ENCODE measurements around the gene OPCML. TPM values are rescaled to one million over a fixed set of nuclear protein-coding genes. Genes with fewer than 3 reads are reported as not detected.

OPCML gene
- total RNA-seq, 1 experiment from 2014 or later = 0.94 TPM

- H3K56ac ChIP-seq (ENCODE audit: insufficient read length, low read depth, low read length) = no peak overlapping the region
- no peaks in the 10 kb centered on the region for H4K20me1 ChIP-seq (ENCODE audit: control insufficient read depth, insufficient read depth, insufficient read length)
- no peaks in the 10 kb centered on the region for H3K9me3 ChIP-seq (ENCODE audit: control insufficient read depth, low read depth, low read length)
- Mint-ChIP-seq H3K27ac (no peak overlapping the region), H3K36me3 (ENCODE audit: insufficient read depth in 1 of 3, low read depth in 3 of 3) (no peaks in the 10 kb centered on the region), H3K4me3 (no peak overlapping the region), H3K4me1 (no peaks in the 10 kb centered on the region), H3K9me3 (no peaks in the 10 kb centered on the region), H3K27me3 (ENCODE audit: low read depth) (peaks cover 7% of the 10 kb centered on the region)
- no peak overlapping the region for H3K18ac ChIP-seq (ENCODE audit: insufficient read length, low read depth, low read length)
- H4K91ac ChIP-seq (ENCODE audit: insufficient read length, low read depth, low read length) = no peak overlapping the region
- H4K5ac ChIP-seq (ENCODE audit: insufficient read length, low read depth, low read length) = no peak overlapping the region
- TF ChIP-seq CTCF (conservative IDR thresholded peaks at IDR 0.05) = no peak
- no peaks in the 10 kb centered on the region for H3K79me2 ChIP-seq (ENCODE audit: insufficient read depth, low read length)
- no peak overlapping the region for H2AK5ac ChIP-seq (ENCODE audit: insufficient read length, low read length)
- no peak overlapping the region for H3K23ac ChIP-seq (ENCODE audit: insufficient read length, low read depth, low read length)
- H3K4ac ChIP-seq (ENCODE audit: low read depth, low read length) = no peak overlapping the region
- H3K9ac ChIP-seq (ENCODE audit: extremely low read depth, insufficient read length, low read length) = no peak overlapping the region
- H3K4me1 ChIP-seq (ENCODE audit: insufficient read depth, low read length) = no peaks in the 10 kb centered on the region
- no CpG with 5 or more reads among the region's 2 CpGs for WGBS (ENCODE audit: extremely low coverage, insufficient read length, low lambda C conversion rate)
- H3T11ph ChIP-seq (ENCODE audit: low read length) = no peak overlapping the region
- H2BK120ac ChIP-seq (ENCODE audit: low read depth, low read length, poor library complexity, severe bottlenecking) = no peak overlapping the region
- H3K27ac ChIP-seq (ENCODE audit: insufficient read length, low read depth, low read length) = no peak overlapping the region
- H4K8ac ChIP-seq (replicated peaks; ENCODE audit: insufficient read length, low read depth, low read length) = no peak overlapping the region
- H3K4me2 ChIP-seq (ENCODE audit: insufficient read depth, insufficient read length, low read length) = no peak overlapping the region
- H2AFZ ChIP-seq (ENCODE audit: low read length) = no peak overlapping the region
- no peaks in the 10 kb centered on the region for H3K27me3 ChIP-seq (ENCODE audit: insufficient read depth, low read length)
- H3K23me2 ChIP-seq (ENCODE audit: insufficient read length, low read depth, low read length, poor library complexity, severe bottlenecking) = no peaks in the 10 kb centered on the region
- H2BK15ac ChIP-seq (ENCODE audit: low read depth, low read length) = no peak overlapping the region
- H2BK20ac ChIP-seq (ENCODE audit: low read depth, low read length, poor library complexity, severe bottlenecking) = no peak overlapping the region
- H3K79me1 ChIP-seq (ENCODE audit: insufficient read depth, low read depth, low read length, poor library complexity, severe bottlenecking) = no peaks in the 10 kb centered on the region
- no peak for DNase-seq
- no peak overlapping the region for H2BK12ac ChIP-seq (ENCODE audit: insufficient read length, low read depth, low read length)
- no peak overlapping the region for H2BK5ac ChIP-seq (ENCODE audit: insufficient read length, low read length)
- H3K14ac ChIP-seq (ENCODE audit: insufficient read depth, low read length) = no peak overlapping the region; the same call in 1 of the 2 replicates
Observed at GRCh38 chr11:133181667-133182066, 350.6 kb downstream of the OPCML start.

All from H9 (cell line).